ENCODE results near the gene TRAF4. TPM values are rescaled to one million over a fixed set of nuclear protein-coding genes. Genes with fewer than 3 reads are reported as not detected.
A peak's percentile ranks its signal among the peaks of the same experiment; 100 is the strongest.

Gene TRAF4
- total and polyA plus RNA-seq, 9 of the 15 experiments (the other 6 are each of a cell fraction or from before 2014, with no cell fraction given), result 2.4 to 147 (median 72.4) TPM

GRCh38 chr17:28741358-28742349, 2.2 kb upstream of the TRAF4 start (continued):
- TF ChIP-seq MTA2 (IDR thresholded peaks at IDR 0.05; ENCODE audit: low read depth), result peak; percentile 71
- TF ChIP-seq ELF1 (tag; IDR thresholded peaks at IDR 0.05), result no peak
- 0 out of 4 replicates have a peak, but pooled peaks of 1 of the 2 experiments have one; percentile 19 for TF ChIP-seq HDAC1 (IDR thresholded peaks at IDR 0.05)
- peak in 1 of 2 experiments; percentile 31; a peak in 2 of 4 replicates for TF ChIP-seq MAZ (CRISPR knock-in tag; conservative IDR thresholded peaks at IDR 0.05 in 1 of 2, IDR thresholded peaks at IDR 0.05 in 1 of 2)
- no peak for TF ChIP-seq RB1 (IDR thresholded peaks at IDR 0.05; ENCODE audit: low read depth)
- no peak for TF ChIP-seq NEUROD1 (IDR thresholded peaks at IDR 0.05; ENCODE audit: borderline replicate concordance, low read depth, low read length, partially characterized antibody)
- no peak for TF ChIP-seq TAF7 (tag; IDR thresholded peaks at IDR 0.05)
- TF ChIP-seq ATF4 (CRISPR knock-in tag; IDR thresholded peaks at IDR 0.05), result no peak
- TF ChIP-seq CREB3L1 (IDR thresholded peaks at IDR 0.05; ENCODE audit: borderline replicate concordance, low read depth), result peak; percentile 39; the same call in 1 of the 2 replicates
- TF ChIP-seq REST (IDR thresholded peaks at IDR 0.05; ENCODE audit: borderline replicate concordance), result peak; percentile 44; the same call in 1 of the 2 replicates
- no peak for TF ChIP-seq REST (CRISPR knock-in tag; IDR thresholded peaks at IDR 0.05; ENCODE audit: low read depth)
- TF ChIP-seq PYGO2 (tag; IDR thresholded peaks at IDR 0.05), result no peak
- peak; percentile 59 for TF ChIP-seq POLR2AphosphoS5 (IDR thresholded peaks at IDR 0.05; ENCODE audit: control insufficient read depth, insufficient read depth, low read depth, low read length)
- peak; percentile 37; a peak in 1 of 4 replicates for TF ChIP-seq KDM1A (IDR thresholded peaks at IDR 0.05)
- TF ChIP-seq SMARCE1 (IDR thresholded peaks at IDR 0.05), result peak; percentile 83; the same call in 1 of the 2 replicates
- peak; percentile 81 for TF ChIP-seq CBFA2T3 (IDR thresholded peaks at IDR 0.05)
- TF ChIP-seq STAT5A (IDR thresholded peaks at IDR 0.05; ENCODE audit: borderline replicate concordance, low read length), result peak; percentile 30; the same call in 1 of the 2 replicates

Data from K562 (cell line).